ENCODE results near the gene MAP4K3.

The MAP4K3 gene

DNA sequence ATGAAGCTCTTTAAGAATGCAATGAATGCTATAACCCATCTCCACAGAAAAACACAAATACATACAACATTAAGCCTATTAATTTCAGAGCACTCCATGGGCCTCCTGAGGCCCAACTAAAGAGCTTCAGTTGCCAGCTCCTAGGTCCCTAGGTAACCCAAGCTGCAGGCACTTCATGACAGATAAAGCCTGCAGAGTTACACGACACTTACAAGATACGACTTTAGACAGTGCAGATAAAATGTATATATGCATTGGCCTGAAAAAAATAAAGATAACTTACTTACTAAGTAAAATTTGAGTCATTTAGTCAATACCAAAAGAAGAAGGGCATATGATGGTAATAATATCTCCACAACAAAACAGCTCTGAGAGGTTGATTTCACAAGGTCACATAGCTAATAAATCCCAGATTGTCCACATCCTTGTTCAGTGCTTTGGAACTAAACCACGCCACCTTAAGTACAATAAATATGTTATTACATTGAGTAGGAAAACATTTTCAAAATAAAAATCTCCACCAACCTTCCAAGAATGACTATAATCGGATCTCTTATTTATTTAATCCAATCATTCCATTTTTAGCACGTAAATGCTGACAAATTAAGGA is 3.4 kb downstream of the MAP4K3 start:
- no peak overlapping the region for H3K27ac ChIP-seq (ENCODE audit: insufficient read depth in 1 of 2, low read depth in 1 of 2, low read length in 2 of 2, poor library complexity in 1 of 2, severe bottlenecking in 2 of 2)
- no CpG with 5 or more reads among the region's 5 CpGs for WGBS (ENCODE audit: insufficient coverage)
- peaks cover 13 to 39% (median 28%) of the 10 kb centered on the region in 4 experiments for H3K4me1 ChIP-seq (ENCODE audit: control extremely low read depth in 1 of 4, control insufficient read depth in 4 of 4, insufficient read depth in 4 of 4, low read length in 3 of 4)
- POLR2A ChIA-PET: no interaction called here
- no peaks in the 10 kb centered on the region for H3K36me3 ChIP-seq (ENCODE audit: control insufficient read depth in 4 of 4, insufficient read depth in 4 of 4, low read length in 3 of 4)
- CTCF ChIA-PET: interaction anchor here (0.8 to 1.9 kb wide), 4 partner anchors 12 to 56 kb away, joined by 3 to 5 read pairs (median 4); no protein-coding TSS in a partner anchor
- no peak overlapping the region for H3K4me3 ChIP-seq (ENCODE audit: control insufficient read depth in 1 of 7, extremely low read depth in 1 of 7, insufficient read depth in 4 of 7, low read depth in 2 of 7, low read length in 6 of 7)
- DNase-seq: no peak
- H3K27me3 ChIP-seq (replicated peaks in 2 of 5; ENCODE audit: control insufficient read depth in 4 of 5, insufficient read depth in 5 of 5, low read length in 4 of 5): no peaks in the 10 kb centered on the region
- H3K9me3 ChIP-seq (ENCODE audit: control extremely low read depth in 1 of 5, control insufficient read depth in 4 of 5, insufficient read depth in 2 of 5, low read depth in 1 of 5, low read length in 4 of 5): no peaks in the 10 kb centered on the region

DNA sequence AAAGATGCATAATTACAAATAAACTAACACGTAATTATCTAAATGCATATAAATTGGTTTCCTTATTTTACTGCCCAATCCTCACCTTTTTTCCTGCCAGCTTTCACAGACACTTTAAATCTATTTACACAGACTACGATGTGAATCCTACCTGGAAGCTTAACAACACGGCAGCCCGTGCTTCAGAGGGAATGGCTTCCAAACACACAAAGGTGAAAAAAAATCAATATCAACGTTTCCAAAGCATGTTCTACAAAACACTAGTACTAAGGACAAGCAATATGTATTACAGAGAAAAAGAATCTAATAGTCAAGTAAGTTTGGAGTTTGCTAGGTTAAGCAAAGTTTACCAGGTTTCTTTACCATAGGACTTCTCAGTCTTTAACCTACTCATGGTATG is 4.4 kb downstream of the MAP4K3 start:
- H3K9me3 ChIP-seq (ENCODE audit: control extremely low read depth in 1 of 5, control insufficient read depth in 4 of 5, insufficient read depth in 2 of 5, low read depth in 1 of 5, low read length in 4 of 5): no peaks in the 10 kb centered on the region
- H3K36me3 ChIP-seq (ENCODE audit: control insufficient read depth in 4 of 4, insufficient read depth in 4 of 4, low read length in 3 of 4): no peaks in the 10 kb centered on the region
- no peak overlapping the region for H3K4me3 ChIP-seq (ENCODE audit: control insufficient read depth in 1 of 7, extremely low read depth in 1 of 7, insufficient read depth in 4 of 7, low read depth in 2 of 7, low read length in 6 of 7)
- no peak overlapping the region for H3K27ac ChIP-seq (ENCODE audit: insufficient read depth in 1 of 2, low read depth in 1 of 2, low read length in 2 of 2, poor library complexity in 1 of 2, severe bottlenecking in 2 of 2)
- WGBS (ENCODE audit: insufficient coverage): 100% methylated on average over 2 of the region's 5 CpGs
- CTCF ChIA-PET: interaction anchor here (0.8 to 1.9 kb wide), 5 partner anchors 11 to 53 kb away, joined by 3 to 6 read pairs (median 4); no protein-coding TSS in a partner anchor
- H3K27me3 ChIP-seq (replicated peaks in 2 of 5; ENCODE audit: control insufficient read depth in 4 of 5, insufficient read depth in 5 of 5, low read length in 4 of 5): no peaks in the 10 kb centered on the region
- POLR2A ChIA-PET: no interaction called here
- peaks cover 13 to 29% (median 21%) of the 10 kb centered on the region in 4 experiments for H3K4me1 ChIP-seq (ENCODE audit: control extremely low read depth in 1 of 4, control insufficient read depth in 4 of 4, insufficient read depth in 4 of 4, low read length in 3 of 4)
- DNase-seq: no peak

DNA sequence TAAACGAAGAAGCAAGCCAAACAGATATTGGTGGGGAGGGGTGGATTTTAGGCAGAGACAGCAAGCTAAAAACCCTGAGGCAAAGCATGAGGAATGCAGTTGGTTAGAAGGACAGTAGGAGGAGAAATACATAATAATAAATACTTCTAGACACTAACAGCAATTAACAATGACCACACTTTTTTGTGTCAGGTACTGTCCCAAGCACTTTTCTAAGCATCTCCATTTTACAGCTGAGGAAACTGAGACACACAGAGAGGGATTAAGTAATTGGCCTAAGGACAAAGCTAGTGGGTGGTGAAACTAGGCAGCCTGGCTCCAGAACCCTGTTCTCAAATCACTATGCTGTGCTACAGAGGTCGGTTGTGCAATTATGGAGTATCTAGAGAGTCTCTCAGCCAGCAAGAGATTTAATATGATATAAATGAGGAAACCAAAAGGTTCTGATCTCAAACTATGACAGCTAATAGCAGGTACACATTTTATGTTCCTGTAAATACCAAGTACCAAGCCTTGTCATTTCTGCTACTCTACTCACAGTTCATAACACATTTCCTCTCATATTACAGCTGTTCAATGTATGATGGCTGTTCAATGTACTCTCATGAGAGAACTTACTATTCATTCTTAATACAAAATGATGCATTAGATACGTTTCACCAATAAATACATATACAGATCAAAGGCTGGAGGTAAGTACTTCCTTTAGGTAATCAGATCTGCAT is 5.3 kb downstream of the MAP4K3 start:
- CTCF ChIA-PET: interaction anchor here (1.1 to 1.9 kb wide), 6 partner anchors 10 to 298 kb away, joined by 3 to 7 read pairs (median 4); no protein-coding TSS in a partner anchor
- peaks cover 11 to 32% (median 19%) of the 10 kb centered on the region in 4 experiments for H3K4me1 ChIP-seq (ENCODE audit: control extremely low read depth in 1 of 4, control insufficient read depth in 4 of 4, insufficient read depth in 4 of 4, low read length in 3 of 4)

DNA sequence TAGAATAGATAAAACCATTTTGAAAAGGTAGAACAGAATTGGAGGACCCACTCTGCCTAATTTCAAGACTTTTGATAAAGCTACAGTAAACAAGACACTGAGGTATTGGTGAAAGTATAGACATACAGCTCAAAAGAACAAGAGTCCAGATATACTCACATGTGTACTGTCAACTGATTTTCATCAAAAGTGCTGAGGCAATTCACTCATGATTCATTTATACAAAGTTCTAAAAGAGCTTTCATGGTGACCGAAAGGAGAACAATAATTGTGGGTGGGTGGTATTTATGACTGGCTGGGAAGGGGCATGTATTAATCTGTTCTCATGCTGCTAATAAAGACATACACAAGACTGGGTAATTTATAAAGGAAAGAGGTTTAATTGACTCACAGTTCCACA is 7.3 kb downstream of the MAP4K3 start:
- POLR2A ChIA-PET: no interaction called here
- DNase-seq: no peak
- no peaks in the 10 kb centered on the region for H3K36me3 ChIP-seq (ENCODE audit: control insufficient read depth in 4 of 4, insufficient read depth in 4 of 4, low read length in 3 of 4)
- H3K4me1 ChIP-seq (ENCODE audit: control extremely low read depth in 1 of 4, control insufficient read depth in 4 of 4, insufficient read depth in 4 of 4, low read length in 3 of 4): peaks cover 3 to 20% (median 9%) of the 10 kb centered on the region in 4 experiments
- CTCF ChIA-PET: interaction anchor here (1.2 kb wide), 1 partner anchor 86 kb away, joined by 3 read pairs; no protein-coding TSS in a partner anchor
- H3K9me3 ChIP-seq (ENCODE audit: control extremely low read depth in 1 of 5, control insufficient read depth in 4 of 5, insufficient read depth in 2 of 5, low read depth in 1 of 5, low read length in 4 of 5): no peaks in the 10 kb centered on the region
- H3K4me3 ChIP-seq (ENCODE audit: control insufficient read depth in 1 of 7, extremely low read depth in 1 of 7, insufficient read depth in 4 of 7, low read depth in 2 of 7, low read length in 6 of 7): no peak overlapping the region
- no CpG with 5 or more reads among the region's 1 CpG for WGBS (ENCODE audit: insufficient coverage)
- H3K27ac ChIP-seq (ENCODE audit: insufficient read depth in 1 of 2, low read depth in 1 of 2, low read length in 2 of 2, poor library complexity in 1 of 2, severe bottlenecking in 2 of 2): no peak overlapping the region
- no peaks in the 10 kb centered on the region for H3K27me3 ChIP-seq (replicated peaks in 2 of 5; ENCODE audit: control insufficient read depth in 4 of 5, insufficient read depth in 5 of 5, low read length in 4 of 5)

More for the DNA sequence above, 5.3 kb downstream of the MAP4K3 start:
- Histone ChIP-seq H3K9me3 (ENCODE audit: control extremely low read depth in 1 of 5, control insufficient read depth in 4 of 5, insufficient read depth in 2 of 5, low read depth in 1 of 5, low read length in 4 of 5) (no peaks in the 10 kb centered on the region), H3K27ac (ENCODE audit: insufficient read depth in 1 of 2, low read depth in 1 of 2, low read length in 2 of 2, poor library complexity in 1 of 2, severe bottlenecking in 2 of 2) (no peak overlapping the region), H3K36me3 (ENCODE audit: control insufficient read depth in 4 of 4, insufficient read depth in 4 of 4, low read length in 3 of 4) (no peaks in the 10 kb centered on the region), H3K27me3 (replicated peaks in 2 of 5; ENCODE audit: control insufficient read depth in 4 of 5, insufficient read depth in 5 of 5, low read length in 4 of 5) (no peaks in the 10 kb centered on the region), H3K4me3 (ENCODE audit: control insufficient read depth in 1 of 7, extremely low read depth in 1 of 7, insufficient read depth in 4 of 7, low read depth in 2 of 7, low read length in 6 of 7) (no peak overlapping the region)
- DNase-seq: no peak
- WGBS (ENCODE audit: insufficient coverage): no CpG with 5 or more reads among the region's 3 CpGs
- POLR2A ChIA-PET: no interaction called here

DNA sequence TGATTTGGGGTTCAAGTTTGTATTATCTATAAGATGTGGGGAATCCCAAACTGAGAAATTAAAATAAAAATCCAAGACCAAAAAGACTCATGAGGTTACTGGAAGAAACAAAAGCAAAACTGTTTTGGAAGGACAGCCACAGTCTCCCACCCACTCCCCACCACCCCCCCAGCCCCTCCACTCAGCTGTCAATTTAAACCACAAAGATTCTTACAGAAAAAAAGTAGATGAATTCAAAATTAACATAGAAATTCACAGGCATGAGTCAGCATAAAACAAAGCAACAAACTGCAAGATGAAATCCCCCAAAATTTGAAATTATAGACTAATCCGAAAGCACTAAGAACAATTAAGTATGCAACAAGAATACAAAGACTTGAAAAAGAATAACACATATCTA is 12.1 kb downstream of the MAP4K3 start:
- H3K9me3 ChIP-seq (ENCODE audit: control extremely low read depth in 1 of 5, control insufficient read depth in 4 of 5, insufficient read depth in 2 of 5, low read depth in 1 of 5, low read length in 4 of 5): no peaks in the 10 kb centered on the region
- H3K27ac ChIP-seq (ENCODE audit: insufficient read depth in 1 of 2, low read depth in 1 of 2, low read length in 2 of 2, poor library complexity in 1 of 2, severe bottlenecking in 2 of 2): peak overlapping the region in 1 of 2 experiments; percentile 14
- peak overlapping the region in 2 of 7 experiments; percentile 24 to 28 for H3K4me3 ChIP-seq (ENCODE audit: control insufficient read depth in 1 of 7, extremely low read depth in 1 of 7, insufficient read depth in 4 of 7, low read depth in 2 of 7, low read length in 6 of 7)
- H3K36me3 ChIP-seq (ENCODE audit: control insufficient read depth in 4 of 4, insufficient read depth in 4 of 4, low read length in 3 of 4): peaks cover 0 to 2% (median 0%) of the 10 kb centered on the region in 4 experiments
- H3K27me3 ChIP-seq (replicated peaks in 2 of 5; ENCODE audit: control insufficient read depth in 4 of 5, insufficient read depth in 5 of 5, low read length in 4 of 5): no peaks in the 10 kb centered on the region
- H3K4me1 ChIP-seq (ENCODE audit: control extremely low read depth in 1 of 4, control insufficient read depth in 4 of 4, insufficient read depth in 4 of 4, low read length in 3 of 4): peaks cover 0 to 19% (median 15%) of the 10 kb centered on the region in 4 experiments
- CTCF ChIA-PET: no interaction called here
- WGBS (ENCODE audit: insufficient coverage): no CpG with 5 or more reads among the region's 1 CpG
- DNase-seq: peak; percentile 50 to 90 (median 89)
- POLR2A ChIA-PET: no interaction called here

DNA sequence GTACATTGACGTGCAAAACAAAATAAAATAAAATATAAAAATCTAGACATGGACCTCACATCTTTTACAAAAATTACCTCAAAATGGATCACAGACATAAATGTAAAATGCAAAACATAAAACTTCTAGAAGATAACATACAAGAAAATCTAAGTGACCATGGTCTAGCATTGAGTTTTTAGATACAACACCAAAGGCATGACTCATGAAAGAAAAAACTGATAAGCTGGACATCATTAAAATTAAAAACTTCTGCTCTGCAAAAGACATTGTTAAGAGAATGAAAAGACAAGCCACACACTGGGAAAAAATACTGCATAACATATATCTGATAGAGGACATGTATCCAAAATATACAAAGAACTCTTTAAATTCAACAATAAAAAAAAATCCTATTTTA is 14.4 kb downstream of the MAP4K3 start:
- CTCF ChIA-PET: no interaction called here
- H3K4me1 ChIP-seq (ENCODE audit: control extremely low read depth in 1 of 4, control insufficient read depth in 4 of 4, insufficient read depth in 4 of 4, low read length in 3 of 4): peaks cover 0 to 19% (median 15%) of the 10 kb centered on the region in 4 experiments
- no peaks in the 10 kb centered on the region for H3K27me3 ChIP-seq (replicated peaks in 2 of 5; ENCODE audit: control insufficient read depth in 4 of 5, insufficient read depth in 5 of 5, low read length in 4 of 5)
- peaks cover 0 to 2% (median 0%) of the 10 kb centered on the region in 4 experiments for H3K36me3 ChIP-seq (ENCODE audit: control insufficient read depth in 4 of 4, insufficient read depth in 4 of 4, low read length in 3 of 4)
- POLR2A ChIA-PET: no interaction called here
- no peak overlapping the region for H3K4me3 ChIP-seq (ENCODE audit: control insufficient read depth in 1 of 7, extremely low read depth in 1 of 7, insufficient read depth in 4 of 7, low read depth in 2 of 7, low read length in 6 of 7)
- WGBS (ENCODE audit: insufficient coverage): 90% methylated on average over 1 of the region's 1 CpG
- DNase-seq: no peak
- no peak overlapping the region for H3K27ac ChIP-seq (ENCODE audit: insufficient read depth in 1 of 2, low read depth in 1 of 2, low read length in 2 of 2, poor library complexity in 1 of 2, severe bottlenecking in 2 of 2)
- no peaks in the 10 kb centered on the region for H3K9me3 ChIP-seq (ENCODE audit: control extremely low read depth in 1 of 5, control insufficient read depth in 4 of 5, insufficient read depth in 2 of 5, low read depth in 1 of 5, low read length in 4 of 5)

DNA sequence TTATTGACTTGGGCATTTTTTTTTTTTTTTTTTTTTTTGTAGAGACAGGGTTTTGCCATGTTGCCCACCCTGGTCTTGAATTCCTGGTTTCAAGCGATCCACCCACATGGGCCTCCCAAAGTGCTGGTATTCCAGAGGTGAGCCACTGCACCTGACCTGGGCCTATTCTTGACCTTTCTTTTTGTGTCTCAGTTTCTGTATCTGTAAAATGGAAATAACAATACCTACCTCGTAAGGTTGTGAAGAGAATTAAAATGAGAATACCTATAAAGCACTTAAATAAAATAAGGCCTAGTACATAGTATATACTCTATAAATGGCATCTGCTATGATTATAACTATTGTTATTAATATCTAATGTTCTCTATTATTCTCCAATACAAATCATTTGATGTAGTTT is 15.7 kb downstream of the MAP4K3 start:
- no peak overlapping the region for H3K4me3 ChIP-seq (ENCODE audit: control insufficient read depth in 1 of 7, extremely low read depth in 1 of 7, insufficient read depth in 4 of 7, low read depth in 2 of 7, low read length in 6 of 7)
- WGBS (ENCODE audit: insufficient coverage): no CpG with 5 or more reads among the region's 2 CpGs
- no peak for DNase-seq
- ChIA-PET CTCF (interaction anchor here (1.7 kb wide), 1 partner anchor 12 kb away, joined by 4 read pairs; no protein-coding TSS in a partner anchor), POLR2A (no interaction called here)
- H3K4me1 ChIP-seq (ENCODE audit: control extremely low read depth in 1 of 4, control insufficient read depth in 4 of 4, insufficient read depth in 4 of 4, low read length in 3 of 4): peaks cover 0 to 17% (median 13%) of the 10 kb centered on the region in 4 experiments
- no peaks in the 10 kb centered on the region for H3K27me3 ChIP-seq (replicated peaks in 2 of 5; ENCODE audit: control insufficient read depth in 4 of 5, insufficient read depth in 5 of 5, low read length in 4 of 5)
- H3K9me3 ChIP-seq (ENCODE audit: control extremely low read depth in 1 of 5, control insufficient read depth in 4 of 5, insufficient read depth in 2 of 5, low read depth in 1 of 5, low read length in 4 of 5): no peaks in the 10 kb centered on the region
- H3K27ac ChIP-seq (ENCODE audit: insufficient read depth in 1 of 2, low read depth in 1 of 2, low read length in 2 of 2, poor library complexity in 1 of 2, severe bottlenecking in 2 of 2): no peak overlapping the region
- peaks cover 0 to 2% (median 0%) of the 10 kb centered on the region in 4 experiments for H3K36me3 ChIP-seq (ENCODE audit: control insufficient read depth in 4 of 4, insufficient read depth in 4 of 4, low read length in 3 of 4)

Data from common myeloid progenitor, CD34-positive (primary cell).